Testis (tissue), 2 donors: ENCODE measurements around the gene ADI1.

Experiments
- CTCF ChIP-seq, 3 experiments: fragments of 450-650 bp in 2 of 3; fragments of 200-600 bp in 1 of 3; sonication (generic) in 1 of 3; IDR thresholded peaks; one replicate each; pipeline ENCODE4 v1.5.1; 2016 to 2019; ENCODE audit warnings: antibody characterized with exemption in 3 of 3, mild to moderate bottlenecking in 2 of 3, moderate library complexity in 1 of 3
- POLR2A ChIP-seq: fragments of 450-650 bp; IDR thresholded peaks from one replicate; pipeline ENCODE4 v1.6.1; 2017; ENCODE audit warnings: antibody characterized with exemption, mild to moderate bottlenecking, moderate library complexity

- TF ChIP-seq CTCF (IDR thresholded peaks at IDR 0.05): no peak
- TF ChIP-seq POLR2A: no peak
Observed at GRCh38 chr2:3493615-3494007, 25.7 kb downstream of the ADI1 start.
